Activated T-cell treated with anti-CD3 and anti-CD28 coated beads, Interleukin-2, amount 50 U/mL, for 1 hour (primary cell): ENCODE data around the gene LBH.

Experiments used
- DNase-seq: peaks from one replicate; pipeline ENCODE4 v3.0.0-alpha.2; 2020

Gene LBH

DNA sequence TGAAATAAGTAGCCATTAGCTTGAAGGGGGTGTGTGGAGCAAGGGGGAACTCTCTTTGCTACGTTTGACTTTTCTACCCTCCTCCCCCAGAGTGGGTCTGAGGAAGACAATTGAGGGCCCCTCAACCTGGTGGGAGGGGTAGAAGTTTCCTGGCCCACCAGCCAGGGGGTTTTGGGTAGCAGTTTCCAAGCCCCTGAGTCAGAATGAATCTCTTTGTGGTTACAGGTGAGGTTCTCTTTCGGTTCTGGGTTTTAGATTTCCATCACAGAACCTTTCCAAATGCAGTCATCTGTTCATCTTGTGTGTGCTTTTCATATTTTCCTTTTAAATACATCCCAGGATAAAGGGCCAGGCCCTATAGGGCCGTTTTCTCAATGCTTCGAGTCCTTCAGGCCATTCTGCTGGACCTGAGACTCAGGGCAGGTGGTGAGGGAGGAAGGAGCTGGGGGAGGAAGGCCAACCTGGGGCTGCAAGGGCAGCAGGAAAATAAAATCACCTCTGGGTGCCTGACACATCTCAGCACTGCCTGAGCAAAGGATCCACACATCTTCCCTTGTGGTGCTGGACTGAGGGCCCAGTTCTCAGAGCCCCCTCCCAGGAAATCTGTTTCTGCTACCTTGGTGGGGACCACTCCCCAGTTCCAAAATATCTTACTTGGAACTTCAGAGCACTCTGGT is 4.7 kb downstream of the LBH start:
- DNase-seq: no peak

DNA sequence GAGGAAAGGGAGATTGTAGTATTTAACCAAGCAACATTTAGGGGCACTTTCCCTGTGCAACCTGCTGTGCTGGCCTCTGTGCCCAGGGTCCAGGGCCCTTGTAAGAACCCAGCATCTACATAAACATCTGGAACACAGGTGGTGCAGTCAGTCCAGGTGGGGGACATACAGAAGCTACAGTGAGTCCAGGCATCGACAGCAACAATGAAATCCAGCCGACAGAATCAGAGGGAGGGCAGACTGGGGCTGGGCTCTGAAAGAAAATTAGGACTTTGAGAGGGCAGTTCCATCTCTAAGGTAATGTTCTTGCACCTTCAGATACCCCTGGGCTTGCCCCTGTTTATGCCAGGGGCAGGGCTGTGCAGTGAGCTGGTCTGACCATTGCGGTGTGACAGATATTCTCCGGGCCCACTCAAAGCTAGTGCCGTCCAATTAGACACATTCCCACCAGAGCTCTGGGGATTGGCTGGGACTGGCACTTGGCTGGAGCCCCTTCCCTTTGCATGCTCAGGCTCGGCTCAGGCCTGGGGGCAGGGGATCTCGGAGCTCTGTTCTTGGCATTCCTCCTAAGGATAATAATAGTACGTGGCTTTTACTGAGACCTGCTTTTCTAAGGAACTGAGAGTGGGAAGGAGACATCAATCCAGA is 5.4 kb downstream of the LBH start:
- no peak for DNase-seq

DNA sequence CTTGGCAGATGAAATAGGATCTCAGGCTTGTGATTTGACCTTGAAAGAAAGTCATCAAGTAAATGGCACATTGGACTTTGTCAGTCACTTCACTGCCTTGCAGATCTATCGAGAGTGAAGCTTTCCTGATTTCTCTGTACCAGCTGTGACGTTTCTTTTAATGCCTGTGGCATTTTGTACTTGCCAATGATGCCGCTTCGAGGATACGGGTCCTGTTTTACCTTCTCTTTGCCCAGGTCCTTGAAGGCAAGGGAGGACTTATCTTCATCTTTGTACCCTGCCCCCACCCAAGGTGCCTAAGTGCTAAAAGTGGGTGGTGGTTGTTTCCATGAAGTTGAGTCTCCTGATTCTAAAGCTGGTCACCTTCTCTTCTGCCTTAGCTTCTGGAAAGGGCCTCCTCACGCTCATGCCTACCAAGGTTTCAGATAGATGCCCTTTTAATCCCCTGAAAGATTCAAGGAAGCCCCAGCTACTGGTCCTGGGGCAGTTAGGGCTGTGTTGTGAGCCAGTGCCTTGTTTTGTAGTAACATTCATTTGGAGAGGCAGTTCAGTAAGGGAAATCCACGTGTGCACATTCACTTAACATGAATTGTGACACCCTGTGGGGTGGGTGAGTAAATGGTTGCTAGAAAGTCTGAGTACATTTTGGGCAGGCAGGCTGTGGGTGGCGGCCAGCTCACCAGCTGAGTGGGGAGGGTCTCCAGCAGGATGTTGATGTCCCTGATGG is 6.1 kb downstream of the LBH start:
- DNase-seq: no peak

DNA sequence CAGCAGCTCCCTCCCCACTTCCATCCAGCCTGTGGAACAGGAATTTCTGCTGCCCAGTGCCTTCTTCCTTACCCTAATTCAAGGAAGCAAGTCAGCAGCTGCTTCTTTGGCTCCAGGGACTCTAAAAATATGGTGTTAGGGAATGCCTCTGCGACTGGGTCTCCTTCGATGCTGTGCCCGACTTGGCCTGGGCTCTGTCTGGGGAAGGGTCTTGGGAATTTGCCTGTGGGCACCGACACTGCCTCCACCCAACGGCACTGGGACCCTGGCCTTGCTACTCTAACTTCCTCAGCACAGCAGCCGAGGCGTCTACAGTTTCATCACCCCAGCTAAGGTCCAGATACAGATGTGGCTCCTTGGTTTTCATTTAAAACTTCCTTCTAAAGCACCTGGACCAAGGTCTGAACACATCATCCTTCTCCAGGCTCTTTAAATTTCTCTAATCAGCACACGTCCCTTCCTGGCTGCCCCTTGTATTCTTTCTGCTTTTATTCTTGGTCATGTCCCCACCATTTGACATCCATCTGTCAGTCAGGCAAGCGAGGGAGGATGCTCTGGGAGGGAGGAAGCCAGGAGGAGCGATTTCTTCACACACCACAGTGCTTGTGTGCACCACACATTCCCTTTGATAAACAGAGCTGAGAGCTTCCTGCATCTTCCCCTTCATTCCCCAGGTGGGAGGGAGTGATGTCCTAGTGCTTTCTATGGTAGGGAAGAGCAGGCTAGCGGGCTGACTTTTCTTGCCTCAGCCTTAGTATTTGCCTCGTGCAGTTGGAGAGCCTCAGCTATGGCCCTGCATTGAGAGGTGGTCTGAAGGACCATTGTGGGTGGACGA is 6.8 kb downstream of the LBH start:
- DNase-seq: no peak

DNA sequence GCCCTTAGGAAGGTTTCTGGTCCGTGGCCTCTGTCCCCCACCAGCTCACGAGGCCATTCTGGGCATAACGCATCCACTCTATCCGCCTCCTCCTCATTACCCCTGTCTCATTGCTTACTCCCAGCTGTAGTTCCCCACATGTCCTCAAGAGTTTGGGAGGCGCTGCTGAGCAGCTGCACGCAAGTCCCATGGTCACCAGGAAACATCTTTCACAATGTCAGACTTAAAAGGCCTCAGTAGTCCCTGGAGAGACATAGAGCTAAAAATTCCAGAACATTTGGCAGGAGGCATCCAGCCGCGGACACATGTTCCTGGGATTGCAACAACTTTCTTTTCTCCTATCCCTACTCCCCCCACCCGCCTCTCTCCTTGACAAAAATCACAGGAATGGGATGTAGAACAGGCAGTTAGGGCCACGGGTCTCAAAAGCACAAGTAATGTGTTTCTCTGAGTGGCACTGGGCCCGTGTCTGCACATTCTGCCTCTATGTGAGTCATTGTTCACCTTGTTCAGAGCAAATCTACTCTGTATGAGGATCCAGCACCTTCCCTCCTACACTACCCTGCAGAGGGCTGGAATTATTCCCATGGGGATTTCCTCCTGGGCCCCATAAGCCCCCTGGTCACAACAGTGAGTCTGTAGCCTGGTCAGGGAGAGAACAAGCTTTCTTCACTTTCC is 8.1 kb downstream of the LBH start:
- peak; percentile 80 for DNase-seq

DNA sequence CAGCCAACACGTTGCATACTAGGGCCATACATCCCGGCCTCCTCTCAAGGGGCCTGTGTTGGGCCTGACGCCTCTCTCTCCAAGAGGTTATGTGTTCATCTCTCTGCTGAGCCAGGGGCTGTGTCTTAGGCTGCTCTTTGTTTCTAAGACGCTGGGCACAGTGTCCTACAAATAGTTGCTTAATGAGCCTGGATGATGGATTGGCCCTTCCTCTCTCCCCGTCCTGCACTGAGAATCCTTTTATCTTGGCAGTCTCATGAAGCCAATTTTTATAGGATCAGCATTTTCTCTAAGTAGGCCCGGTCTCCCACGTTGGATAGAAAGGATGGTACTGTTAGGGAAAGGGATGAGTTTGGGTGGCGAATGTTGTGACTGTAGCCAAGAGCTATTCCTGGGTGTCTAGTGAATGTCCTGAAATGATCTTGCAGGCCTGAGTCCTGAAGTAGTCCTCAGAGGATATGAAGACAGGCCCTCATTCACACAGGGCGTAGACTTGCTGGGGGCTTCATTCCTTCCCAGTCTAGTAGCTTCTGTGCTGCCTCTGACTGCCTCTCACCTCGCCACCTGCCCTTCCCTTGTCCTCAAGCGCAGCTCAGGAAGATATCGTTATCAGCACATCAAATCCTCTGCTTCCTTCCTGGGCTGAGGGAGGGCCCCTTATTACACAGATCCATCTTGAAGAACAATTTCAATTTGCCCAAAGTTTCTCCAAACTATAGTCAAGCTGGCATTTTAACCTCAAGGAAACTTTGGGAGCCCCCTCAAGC is 8.8 kb downstream of the LBH start:
- DNase-seq: no peak

DNA sequence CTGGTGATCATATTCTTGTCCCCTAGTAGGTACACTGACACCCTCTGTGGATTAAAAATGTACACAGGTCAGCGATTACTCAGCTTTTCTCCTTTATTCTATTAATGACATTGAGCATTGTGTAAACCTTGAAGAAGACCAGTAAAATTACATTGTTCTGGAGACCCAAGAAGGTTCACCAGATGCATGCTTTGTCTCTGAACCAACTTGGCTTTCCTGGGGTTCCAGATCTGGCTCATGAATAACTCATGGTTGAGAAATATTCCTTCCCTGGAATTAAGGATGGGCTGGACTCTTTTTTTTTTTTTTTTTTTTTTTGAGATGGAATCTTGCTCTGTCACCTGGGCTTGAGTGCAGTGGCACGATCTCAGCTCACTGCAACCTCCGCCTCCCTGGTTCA is 11.9 kb downstream of the LBH start:
- DNase-seq: no peak

DNA sequence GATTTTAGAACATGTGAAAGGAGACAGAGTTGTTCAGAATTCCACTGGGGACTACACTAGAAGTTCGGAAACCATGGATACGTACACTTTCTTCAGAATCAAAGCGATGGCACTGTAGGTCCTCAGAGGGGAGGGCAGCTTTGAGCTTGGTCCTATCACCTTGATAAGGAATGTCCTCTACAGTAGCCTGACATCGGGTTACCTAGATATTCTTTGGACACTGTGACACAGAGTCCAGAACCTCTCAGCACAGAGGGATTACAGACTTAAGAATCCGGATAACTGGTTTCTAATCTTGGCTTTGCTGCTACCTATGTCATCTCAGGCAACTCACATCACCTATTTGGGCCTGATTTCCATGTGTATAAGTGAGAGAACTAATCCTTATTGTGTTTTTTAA is 14.0 kb downstream of the LBH start:
- no peak for DNase-seq

DNA sequence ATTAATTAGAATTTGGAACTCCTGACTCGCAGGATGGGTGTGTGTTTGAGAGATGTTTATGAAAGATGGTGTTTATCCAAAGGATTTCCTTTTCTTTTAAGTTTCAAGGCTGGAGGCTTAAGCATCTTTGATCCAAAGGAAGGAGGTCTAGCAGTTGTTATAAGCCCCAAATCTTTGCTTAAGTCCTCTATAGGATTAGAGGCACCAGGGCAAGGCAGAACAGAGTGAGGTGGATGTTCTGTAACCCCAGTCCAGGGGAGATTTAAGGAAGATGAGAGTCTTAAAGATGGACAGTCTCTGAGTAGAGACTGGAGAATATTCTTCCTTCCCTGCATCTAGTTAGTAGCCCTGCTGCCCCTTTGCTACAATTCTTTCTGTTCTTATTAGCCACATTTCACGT is 17.5 kb downstream of the LBH start:
- DNase-seq: no peak

DNA sequence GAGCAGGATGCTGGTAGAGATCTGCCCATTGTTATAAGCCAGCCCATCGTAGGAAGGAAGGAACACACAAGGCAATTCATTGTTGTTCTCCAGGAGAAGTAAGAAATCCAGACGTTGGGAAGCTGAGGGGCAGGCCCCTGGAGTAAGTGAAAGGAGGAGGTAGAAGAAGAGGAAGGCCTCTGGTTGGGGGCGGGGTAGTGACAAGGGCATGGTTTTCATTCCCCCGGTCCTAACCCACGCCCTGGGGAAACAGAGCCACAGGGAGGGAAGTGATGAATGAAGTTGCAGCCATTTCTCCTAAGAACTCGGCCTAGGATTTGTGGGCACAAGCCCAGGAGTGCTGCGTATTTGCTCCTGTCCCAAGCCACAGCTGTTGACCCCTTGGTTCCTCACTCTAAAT is 18.0 kb downstream of the LBH start:
- no peak for DNase-seq

DNA sequence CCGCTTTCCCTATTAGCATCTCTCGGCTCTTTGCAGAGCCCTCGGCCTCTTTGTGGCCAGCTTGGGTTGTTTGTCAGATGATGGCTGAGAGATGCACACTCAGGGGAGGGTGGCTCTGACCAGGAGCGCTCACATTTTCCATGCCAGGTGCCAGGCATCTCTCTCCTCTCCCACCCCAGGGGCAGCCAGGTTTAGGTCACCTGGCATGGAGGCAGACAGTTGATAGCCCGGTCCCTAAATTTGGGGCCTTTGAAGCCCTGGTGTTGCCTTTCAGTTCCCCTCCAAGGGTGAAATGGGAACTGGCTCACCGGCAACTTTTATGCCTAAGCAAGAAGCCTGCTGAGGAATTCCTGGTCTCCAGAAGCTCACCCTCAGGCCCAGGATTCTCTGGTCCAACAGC is 19.1 kb downstream of the LBH start:
- DNase-seq: no peak

DNA sequence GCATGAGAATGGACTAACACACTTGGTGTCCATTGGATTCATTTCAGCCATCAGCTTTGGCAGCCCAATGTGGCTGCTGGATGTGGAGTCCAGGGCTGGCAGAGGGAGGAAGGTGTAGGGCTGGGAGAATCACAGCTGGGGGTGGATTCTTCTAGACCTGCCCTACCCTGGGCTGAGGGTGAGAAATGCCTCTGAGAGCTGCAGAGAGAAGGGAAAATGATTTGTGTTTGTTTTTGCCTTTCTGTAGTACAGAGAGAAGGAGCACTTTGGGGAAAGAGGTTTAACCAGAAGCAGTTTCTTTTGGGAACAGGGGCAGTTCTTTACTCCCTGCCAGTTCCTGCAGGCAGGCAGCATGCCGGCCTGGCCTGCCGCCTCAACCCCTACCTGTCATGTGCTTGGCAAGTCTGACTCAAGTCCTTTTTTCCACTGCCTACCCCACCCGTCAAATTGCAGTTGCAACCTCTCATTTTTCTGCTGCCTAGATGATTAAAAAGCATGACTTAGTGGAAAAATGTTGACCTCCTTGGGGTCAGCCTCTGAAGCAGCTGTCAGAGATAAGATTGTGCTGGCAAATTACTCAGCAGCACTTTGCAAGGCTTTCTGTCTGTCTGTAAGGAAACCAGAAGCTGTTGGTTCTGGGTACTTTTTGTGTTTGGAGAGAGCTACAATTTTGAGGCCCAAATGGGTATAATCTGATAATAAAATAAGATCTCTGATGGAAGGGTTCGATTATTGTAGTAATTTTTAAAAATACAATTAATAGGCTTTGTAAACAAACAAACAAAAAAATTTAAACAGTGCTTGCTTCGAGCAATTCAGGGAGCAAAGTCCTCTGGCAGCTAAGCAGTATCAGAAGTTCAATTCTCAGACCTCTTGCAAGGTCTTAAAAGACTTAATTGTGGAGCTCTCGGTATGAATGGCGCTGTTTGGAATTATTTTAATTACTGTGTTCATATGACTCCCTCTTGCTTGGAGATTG is 21.7 kb downstream of the LBH start:
- peak; percentile 64 for DNase-seq

DNA sequence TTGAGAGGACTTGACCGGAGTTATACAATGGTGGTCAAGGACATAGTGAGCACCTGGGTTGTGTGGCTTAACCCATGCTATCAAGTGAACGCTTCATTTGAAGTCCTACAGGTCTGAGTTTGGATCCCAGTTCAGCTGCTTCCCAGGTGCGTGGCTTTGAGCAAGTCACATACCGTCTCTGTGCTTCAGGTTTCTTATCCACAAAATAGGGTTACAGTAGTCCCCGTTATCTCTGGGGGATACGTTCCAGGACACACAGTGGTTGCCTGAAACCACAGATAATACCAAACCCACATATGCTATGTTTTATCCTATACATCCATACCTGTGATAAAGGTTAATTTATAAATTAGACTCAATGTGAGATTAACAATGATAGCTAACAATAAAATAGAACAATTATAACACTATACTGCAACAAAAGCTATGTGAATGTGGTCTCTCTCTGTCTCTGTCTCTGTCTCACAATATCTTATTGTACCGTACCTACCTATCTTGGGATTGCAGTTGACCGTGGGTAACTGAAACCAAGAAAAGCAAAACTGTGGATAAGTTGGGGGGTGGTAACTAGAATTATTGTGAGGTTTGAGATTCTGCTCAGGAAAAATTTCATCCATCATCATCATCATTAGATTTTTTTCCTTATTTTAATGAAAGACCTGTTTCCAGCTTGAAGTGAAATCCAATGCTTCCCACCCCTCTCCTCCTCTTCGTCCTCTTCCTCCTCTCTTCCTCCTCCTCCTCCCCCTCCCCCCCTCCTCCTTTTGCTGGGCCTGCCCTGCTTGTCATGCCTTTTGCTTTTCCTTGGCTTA is 22.7 kb downstream of the LBH start:
- no peak for DNase-seq

DNA sequence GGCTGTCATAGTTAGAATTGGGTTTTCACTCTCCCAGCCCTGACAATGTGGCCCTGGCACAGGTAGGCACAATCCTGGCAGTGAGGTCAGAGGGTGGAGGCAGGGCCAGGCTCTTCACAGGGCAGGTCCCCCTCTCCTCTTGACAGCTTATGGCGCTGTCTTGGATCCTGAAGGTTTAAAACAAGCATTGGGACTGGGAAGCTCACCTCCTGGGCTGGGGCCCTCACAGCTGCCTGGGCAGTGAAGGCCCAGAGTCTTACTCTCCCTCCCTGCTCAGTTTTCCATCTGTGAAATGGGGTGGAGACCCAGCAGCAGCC is 23.3 kb downstream of the LBH start:
- DNase-seq: no peak

DNA sequence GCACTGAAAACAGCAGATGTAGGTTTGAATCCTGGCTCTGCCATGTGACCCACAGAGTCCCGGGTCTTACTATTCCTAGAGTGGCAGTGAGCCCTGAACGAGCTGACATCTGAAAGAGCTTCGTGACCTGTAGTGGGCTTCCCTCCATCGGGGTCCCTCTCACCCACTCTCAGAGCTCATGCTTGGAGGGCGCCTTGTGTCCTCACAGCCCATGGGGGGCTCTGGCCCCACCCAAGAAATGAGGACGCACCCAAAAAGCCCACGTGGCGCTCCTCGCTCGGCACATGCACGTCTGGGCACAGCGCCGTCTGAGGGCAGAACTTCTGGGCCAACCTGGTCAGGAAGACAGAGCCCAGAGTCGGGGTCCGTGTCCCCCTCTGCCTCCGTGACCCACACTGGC is 23.7 kb downstream of the LBH start:
- no peak for DNase-seq

DNA sequence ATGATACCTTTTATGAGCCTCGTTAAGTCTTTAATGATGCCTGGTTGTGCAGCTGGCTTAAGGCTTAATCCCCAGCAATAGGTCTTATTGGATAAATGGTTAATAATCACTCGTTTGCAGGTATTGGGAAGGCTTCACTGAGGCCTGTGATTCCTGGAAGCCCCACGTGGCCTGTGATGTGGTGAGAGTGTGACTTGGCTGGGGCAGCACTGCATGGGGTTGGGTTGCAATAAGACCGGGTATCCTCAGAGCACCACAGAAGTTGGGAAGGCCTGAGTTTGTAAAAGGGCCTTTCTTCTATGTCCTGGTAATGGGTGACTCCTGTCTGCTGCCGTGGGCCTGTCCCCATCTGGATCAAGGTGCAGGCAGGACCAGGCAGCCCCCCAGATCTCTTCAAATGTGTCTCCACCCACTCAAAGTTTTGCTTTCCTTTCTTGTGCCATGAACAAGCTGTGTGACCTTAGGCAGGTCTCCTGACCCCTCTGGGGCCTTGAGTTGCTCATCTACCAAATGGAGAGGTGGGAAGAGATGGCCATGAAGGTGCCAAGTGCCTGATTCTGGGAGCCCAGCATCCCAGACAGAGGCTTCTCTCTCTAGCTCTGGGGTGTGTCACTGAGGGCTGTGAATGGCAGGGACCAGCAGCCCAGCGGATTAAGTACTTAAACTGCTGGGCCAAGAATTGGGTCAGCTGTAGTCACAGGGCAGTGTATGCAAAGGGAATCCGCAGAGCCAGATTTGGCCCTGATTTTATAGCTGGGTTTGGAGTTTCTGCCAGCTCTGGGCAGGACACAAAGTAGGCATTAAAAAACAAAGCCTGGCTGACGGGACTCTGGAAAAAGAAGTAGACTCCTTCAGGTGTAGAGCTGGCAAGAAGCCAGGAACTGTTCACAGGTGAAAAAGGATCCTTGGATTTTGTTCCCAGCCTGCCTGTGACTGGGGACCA is 24.4 kb downstream of the LBH start:
- DNase-seq: no peak

DNA sequence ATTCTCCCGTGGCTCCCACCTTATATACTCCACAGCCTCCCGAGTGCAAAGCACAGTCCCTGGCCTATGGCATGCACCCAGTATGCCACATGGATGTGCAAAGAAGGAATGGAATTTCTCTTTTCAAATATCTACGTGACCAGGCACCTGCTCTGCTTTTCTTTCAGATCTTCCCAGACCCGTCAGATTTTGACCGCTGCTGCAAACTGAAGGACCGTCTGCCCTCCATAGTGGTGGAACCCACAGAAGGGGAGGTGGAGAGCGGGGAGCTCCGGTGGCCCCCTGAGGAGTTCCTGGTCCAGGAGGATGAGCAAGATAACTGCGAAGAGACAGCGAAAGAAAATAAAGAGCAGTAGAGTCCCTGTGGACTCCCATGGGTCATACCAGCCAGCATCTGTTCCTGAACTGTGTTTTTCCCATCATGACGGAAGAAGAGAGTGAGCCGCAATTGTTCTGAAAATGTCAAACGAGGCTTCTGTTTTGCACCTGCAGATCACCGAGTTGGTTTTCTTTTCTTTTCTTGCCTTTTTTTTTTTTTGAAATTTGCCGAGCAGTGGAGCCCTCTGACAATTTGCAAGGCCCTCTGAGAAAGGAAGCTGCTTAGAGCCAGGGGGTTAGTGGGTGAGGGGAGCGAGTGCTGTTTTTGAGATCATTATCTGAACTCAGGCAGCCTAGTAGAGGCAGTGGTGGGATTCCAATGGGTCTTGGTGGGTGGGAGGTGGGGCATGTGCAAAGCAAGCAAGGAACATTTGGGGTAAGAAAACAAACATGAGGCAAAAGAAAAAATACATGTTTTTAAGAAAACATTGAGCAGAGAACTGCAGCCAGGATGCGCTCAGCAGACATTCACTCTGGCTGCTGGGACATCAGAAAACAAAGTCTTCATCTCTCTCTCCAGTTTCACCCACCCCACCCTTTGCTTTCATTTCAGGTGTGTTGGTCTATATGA is 26.2 kb downstream of the LBH start:
- DNase-seq: no peak

DNA sequence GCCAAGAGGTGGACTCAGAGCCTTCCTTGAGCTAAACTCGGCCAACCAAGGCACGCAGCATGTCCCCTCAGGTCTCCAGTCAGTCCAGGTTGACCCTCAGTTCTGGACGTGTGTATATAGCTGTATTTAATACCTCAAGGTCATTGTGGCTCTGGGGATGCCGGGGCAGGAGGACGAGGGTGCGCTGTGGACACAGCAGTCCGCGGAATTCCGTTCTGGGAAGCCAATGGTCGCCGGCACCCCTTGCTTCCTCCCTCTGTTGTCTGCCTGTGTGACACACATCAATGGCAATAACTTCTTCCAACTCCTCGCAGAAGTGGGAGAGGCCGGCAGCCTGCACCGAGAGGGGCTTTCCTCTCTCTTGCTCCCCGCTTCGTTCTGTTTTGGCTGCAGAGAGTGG is 27.7 kb downstream of the LBH start:
- no peak for DNase-seq
